Stimulated activated naive CD4-positive, alpha-beta T cell treated with Interleukin-2 at 50 U/mL for 16 hours (primary cell): ENCODE data around the gene ISOC2.
"Not testable (repeated sequence)": the region's sequence is repeated elsewhere in the genome, so short reads cannot be mapped to it uniquely, and the experiment has no call there.

Experiments
- DNase-seq: peaks from one replicate; lab custom pipeline; 2025; lab: John Stamatoyannopoulos, UW

The ISOC2 gene

DNA sequence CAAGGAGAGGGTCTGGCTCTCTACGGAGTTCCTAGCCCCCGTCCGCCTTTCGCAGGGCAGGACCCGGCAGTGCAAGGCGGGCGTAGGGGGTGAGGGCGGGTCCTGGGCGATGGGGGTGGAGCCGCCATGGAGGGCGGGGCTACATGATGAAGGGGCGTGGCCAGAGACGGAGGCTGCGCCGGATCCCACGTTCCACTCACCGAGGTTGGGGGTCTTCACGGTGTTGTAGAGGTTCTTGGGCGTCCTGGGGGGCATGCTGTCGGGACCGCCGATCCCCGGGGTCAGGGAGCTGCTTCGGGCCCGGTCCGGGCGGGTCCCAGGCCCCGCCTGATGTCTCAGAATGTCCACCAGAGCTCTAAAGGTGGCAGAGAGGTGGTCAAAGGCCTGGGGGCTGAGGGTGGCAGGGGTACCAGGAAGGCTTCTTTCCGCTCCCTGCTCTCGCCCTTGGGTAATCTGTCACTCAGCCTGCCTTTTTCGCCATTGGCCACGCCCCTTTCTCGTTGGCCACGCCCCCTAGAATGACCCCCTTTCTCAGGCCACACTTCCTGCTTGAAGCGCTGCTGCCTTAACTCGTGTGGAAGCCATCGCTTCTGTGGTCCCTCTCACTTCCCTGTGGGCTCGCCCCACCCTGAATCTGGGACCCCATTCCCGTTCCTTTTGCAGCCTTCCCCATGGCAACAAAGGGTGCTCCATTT lies 20.9 kb downstream of the ISOC2 start:
- DNase-seq = no peak

DNA sequence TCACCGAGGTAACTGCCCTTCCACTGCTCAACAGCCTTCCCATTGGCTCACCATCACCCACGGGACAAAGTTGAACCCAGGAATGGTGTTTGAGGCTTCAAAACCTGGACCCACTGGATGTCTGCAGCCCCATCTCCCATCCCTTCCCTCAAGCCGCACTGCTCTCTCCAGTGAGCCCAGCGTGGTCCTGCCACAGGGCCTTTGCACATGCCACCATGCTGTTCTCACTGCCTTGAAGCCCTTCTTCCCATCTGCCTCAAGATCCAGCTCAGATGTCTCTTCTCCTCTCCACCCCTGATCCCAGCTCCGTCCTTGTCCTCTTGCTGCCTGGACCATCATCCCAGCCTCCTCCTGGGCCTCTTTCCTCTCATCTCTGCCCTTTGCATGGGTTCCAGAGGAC lies 22.4 kb downstream of the ISOC2 start:
- no peak for DNase-seq

DNA sequence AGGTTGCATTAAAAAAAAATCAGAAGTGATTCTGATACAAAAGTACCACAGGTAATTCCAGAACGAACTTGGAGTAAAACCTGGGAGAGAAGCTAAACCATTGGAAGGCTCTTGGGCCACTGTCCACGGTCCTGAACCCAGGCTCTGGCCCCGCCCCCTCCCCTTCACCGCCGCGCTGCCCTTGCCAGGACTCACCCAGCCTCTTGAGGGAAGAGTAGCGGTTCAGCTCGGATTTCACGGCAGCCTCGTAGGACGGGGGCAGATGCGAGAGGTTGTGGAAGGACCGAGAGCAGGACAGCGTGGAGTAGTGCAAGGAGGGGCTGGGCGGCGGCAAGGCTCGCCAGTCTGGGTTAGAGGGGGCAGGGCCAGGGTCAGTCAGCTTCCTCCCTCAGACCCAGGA lies 24.0 kb downstream of the ISOC2 start:
- no peak for DNase-seq

DNA sequence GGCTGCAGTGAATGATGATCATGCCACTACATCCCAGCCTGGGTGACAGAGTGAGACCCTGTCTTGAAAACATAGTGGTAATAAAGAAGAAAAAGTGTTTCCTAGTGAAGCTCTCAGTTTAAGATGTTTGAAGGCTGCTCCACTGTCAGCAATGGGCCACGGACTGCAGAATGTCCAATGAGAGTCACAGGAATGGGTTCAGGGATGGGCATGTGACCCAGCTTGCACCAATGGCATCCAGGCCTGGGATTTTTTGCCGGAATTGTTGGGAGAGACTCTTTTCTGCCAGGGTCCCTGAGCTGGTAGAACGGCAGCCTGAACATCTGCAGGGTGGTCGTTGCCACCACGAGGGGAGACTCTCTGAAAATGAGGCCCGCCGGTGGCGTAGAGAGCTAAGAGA lies 24.6 kb downstream of the ISOC2 start:
- no peak for DNase-seq

DNA sequence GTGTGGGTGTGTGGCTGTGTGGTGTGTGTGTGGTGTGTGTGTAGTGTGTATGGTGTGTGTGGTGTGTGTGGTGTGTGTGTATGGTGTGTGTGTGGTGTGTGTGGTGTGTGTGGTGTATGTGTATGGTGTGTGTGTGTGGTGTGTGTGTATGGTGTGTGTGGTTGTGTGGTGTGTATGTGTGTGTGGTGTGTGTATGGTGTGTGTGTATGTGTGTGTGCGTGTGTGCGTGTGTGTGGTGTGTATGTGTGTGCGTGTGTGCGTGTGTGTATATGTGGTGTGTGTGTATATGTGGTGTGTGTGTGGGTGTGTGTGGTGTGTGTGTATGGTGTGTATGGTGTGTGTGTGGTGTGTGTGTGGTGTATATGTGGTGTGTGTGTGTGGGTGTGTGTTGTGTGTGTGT lies 26.4 kb downstream of the ISOC2 start:
- DNase-seq = no peak

DNA sequence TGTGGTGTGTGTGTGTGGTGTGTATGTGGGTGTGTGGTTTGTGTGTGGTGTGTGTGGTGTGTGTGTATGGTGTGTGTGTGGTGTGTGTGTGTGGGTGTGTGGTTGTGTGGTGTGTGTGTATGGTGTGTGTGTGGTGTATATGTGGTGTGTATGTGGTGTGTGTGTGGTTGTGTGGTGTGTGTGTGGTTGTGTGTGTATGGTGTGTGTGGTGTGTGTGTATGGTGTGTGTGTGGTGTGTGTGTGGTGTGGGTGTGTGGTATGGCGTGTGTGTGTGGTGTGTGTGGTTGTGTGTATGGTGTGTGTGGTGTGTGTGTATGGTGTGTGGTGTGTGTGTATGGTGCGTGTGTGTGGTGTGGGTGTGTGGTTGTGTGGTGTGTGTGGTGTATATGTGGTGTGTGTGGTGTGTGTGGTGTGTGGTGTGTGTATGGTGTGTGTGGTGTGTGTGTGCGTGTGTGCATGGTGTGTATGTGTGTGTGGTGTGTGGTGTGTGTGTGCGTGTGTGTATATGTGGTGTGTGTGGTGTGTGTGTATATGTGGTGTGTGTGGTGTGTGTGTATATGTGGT lies 27.0 kb downstream of the ISOC2 start:
- no peak for DNase-seq

DNA sequence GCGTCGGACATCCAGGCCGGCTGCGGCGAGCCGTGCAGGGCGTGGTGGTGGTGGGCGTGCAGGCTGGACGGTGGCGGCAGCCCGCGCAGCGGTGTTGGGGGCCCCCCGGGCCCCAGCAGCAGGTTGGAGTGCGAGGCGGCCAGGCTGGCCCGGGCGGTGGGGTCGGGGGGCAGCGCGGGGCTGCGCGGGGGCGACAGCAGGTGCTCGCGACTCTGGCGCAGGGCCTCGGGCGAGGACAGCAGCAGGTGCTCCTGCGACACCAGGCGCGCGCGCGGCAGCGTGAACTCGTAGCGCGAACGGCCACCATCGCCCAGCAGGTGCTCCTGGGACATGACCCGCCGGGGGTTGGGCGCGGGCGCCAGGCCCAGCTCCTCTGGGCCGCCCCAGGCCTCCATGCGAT lies 28.1 kb downstream of the ISOC2 start:
- no peak for DNase-seq

DNA sequence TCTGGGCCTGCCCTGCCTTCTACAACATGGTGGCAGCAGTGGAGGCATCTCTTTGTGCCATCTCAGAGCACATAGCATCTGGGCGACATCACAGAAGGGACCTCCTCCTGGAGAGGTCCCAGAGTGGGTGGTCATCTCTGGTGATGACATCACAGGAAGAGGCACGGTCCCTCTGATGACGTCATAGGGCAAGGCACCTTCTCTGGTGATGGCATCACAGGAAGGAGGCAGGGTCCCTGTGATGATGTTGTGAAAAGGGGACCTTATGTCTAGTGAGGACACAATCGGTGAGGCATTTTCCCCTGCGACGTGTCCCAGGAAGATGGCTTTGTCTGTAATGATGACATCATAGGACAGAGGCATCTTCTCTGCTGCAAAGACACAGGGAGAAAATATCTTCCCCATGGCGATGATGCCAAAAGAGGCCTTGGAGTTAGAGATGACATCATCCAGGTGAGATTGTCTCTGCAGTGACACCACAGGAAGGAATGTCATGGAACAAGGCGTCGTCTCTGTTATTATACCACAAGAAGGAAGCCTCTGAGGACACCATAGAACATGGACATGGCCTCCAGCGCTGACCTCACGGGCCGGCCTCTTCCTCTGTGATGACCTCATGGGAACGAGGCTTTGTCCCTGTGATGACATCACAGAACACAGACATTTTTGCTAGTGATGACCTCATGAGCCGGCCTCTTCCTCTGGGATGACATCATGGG lies 29.0 kb downstream of the ISOC2 start:
- no peak for DNase-seq

DNA sequence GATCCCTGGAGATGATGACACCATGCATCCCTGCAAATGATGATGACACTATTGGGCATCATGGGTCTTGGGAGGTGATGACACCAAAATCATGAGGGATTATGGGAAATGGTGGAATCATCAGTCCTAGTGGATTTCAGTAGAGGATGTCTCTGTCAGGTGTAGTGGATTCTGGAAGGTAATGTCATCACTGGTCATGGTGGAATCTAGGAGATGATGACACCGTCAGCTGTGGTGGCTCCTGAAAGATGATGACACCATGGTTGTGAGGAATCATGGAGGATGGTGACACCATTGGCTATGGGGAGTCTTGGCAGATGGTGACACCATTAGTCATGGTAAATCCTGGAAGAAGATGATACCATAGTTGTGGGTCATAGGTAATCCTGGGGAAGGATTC lies 30.3 kb downstream of the ISOC2 start:
- DNase-seq = no peak

DNA sequence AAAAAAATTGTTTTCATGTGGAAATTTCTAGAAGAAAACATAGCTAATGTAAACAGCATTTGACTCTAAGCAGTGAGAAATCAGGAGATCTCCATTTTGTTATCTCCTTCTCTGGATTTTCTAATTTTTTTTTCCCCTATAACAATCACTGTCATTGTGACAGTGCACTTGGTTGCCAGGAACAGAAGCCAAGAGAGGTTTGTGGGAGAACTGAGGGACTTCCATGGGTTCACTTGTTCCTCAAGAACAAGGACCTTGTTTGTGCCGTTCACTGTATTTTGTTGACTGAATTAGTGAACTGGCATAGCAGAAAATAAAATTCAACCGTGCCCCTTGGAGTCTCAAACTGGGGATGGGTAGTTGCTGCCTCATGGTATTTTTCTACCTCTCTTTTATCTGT lies 35.4 kb downstream of the ISOC2 start:
- no peak for DNase-seq

DNA sequence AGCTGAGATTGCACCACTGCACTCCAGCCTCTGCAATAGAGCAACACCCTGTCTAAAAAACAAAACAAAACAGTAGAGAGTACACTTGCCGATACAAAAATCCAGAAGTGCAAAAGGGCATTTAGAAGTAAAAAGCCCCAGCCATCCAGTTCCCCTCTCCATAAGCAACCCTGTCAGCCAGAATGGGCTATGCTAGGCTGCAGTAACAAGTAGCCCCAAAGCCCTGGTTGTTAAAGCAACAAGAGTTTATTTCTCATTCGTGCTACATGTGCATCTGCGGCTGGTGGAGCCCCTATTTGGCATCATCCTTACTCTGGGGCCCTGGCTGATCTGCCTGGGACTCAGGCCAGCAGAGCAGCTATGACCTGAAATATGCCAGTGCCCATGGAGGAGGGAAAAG lies 36.9 kb downstream of the ISOC2 start:
- no peak for DNase-seq

DNA sequence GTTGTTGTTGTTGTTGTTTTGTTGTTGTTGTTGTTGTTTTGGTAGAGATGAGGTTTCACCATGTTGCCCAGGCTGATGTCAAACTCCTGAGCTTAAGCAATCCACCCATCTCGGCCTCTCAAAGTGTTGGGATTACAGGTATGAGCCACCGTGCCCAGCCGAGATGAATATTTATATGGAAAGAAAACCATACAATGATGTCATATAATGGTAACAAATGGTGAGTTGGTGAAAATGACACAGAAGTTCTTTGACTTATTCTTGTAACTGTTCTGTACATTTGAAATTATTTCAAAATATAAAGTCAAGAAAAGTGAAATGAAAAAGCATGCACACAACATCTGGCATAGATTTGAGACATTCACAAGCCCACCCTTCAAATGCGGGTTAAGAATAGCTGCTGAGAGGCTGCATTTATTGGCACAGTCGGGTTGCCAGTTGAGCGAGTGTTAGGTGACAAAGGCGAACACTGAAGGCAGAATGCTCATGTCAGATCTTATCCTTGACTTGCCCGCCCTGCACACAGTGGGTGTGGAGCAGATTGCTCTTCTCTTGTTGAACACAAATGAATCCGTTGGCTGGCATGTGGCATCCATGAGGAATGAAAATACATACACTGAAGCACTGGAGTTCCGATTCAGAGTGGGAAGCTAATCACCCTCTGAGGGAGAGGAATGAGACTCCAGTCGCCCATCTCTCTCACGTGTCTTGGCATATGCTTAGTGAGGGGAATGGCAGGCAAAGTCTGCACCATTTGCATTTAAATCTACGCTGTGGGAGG lies 38.0 kb downstream of the ISOC2 start:
- DNase-seq = no peak

DNA sequence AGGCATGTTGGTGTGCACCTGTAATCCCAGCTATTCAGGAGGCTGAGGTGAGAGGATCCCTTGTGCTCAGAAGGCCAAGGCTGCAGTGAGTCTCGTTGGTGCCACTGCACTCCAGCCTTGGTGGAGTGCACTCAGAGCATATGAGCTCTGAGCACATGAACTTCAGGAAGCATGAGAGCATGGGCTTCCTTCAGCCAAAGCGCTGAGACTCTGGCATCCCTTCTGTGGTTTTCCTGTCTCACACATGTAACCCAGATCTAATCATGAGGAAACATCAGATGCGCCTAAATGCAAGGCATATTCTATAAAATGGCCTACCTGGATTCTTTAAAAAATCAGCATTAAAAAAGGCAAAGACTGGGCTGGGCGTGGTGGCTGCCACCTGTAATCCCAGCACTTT lies 40.2 kb downstream of the ISOC2 start:
- DNase-seq = not testable (repeated sequence)

DNA sequence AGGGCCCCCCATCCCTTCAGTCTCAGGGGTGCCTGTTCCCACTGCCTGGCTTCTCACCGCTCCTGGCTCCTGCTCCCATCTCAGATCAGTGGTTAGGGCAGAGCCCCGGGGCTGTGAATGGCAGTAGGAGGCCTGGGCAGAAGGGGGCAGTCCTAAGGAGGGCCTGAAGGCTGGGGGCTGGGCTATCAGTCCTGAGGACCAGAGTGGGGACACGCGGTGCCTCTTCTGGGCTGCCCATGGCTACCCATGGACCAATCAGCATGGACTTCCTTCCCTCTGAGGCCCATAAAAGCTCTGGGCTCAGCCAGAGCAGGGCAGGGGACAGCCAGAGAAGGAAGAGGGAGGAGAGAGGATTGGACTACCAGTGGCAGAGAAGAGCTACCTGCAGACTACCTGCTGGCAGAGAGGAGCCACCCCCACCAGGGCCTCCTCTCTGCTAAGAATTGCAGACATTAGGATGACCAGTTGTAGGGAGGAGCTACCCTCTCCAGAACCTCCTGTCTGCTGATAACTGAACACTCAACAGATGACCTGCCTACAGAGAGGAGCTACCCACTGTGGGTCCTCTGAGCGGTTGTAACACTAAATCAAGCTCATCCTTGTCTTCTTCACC lies 41.7 kb downstream of the ISOC2 start:
- DNase-seq = no peak

DNA sequence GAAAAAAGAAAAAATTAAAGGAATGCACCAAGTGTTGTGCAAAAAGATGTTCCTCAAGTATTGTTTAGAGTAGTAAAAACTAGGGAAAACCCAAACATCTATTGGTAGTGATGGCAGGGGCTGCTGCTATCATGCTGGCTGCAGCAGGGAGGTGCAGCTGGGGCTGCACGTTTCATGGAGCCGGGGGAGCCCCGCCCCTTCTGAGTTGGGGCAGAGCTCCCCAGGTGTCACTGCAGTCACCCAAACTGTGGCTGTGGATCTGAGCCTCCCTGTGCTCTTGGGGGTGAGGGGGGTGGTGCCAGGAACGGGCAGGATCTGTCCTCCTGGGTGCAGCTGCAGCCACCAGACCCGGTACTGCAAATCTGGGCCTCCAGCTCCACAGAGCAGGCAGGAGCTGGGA lies 42.3 kb downstream of the ISOC2 start:
- DNase-seq = no peak

DNA sequence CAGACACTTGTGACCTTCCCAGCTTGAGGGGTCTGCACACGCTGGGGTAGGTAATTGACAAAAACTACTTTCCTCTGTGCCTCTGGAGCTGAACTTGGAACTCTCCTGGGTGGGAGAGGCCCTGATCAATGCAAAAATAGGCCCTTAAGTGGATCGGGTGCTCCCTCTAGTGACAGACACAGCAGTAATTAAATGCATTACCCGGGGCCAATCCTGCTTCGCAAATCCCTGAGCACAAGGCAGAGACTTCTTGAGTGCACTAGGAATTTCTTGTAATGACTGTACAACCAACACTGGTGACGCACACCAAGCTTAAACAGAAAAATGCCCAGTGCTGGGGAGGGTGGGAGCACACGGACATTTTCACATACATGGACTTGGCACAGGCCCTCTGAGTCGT lies 43.3 kb downstream of the ISOC2 start:
- DNase-seq = peak; percentile 17

DNA sequence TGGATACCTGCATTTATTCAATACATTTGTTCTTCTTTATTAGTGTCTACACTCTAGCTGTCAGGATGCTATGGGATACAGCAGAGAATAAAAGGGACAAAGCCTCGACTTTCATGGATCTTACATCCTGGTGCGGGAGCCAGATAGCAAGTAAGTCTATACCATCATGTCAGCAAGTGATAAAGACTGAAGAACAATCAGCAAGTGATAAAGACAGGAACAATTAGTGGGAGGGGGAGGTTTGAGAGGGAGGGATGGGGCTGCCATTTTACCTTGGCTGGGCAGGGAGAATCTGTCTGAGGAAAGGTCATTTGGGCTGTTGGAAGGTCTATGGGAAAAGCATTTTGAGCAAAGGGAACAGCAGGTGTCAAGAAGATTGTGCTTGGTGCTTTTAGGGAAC lies 51.3 kb downstream of the ISOC2 start:
- no peak for DNase-seq

DNA sequence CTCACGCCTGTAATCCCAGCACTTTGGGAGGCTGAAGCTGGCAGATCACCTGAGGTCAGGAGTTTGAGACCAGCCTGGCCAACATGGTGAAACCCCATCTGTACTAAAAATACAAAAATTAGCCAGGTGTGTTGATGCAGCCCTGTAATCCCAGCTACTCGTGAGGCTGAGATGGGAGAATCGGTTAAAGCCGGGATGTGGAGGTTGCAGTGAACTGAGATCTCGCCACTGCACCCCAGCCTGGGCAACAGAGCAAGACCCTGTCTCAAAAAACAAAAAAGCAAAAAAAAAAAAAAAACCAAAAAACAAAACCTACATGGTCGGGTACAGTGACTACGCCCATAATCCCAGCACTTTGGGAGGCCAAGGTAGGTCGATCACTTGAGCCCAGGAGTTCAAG lies 52.3 kb downstream of the ISOC2 start:
- DNase-seq = not testable (repeated sequence)

DNA sequence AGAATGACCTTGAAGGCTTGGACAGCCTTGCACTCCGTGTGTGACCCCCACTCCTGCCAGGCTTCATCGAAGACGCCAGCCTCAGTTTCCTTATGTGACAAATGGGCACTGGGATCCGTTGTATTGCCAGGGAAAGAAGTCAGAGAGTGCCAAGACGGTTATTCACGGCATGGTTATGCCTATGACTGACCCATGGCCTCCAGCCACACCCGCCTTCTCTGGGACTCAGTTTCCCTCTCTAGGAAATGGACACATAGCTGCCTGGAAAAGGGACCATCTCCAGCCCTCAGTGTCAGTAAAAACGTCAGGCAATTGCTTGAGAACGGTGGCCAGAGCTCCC lies 52.9 kb downstream of the ISOC2 start:
- no peak for DNase-seq

DNA sequence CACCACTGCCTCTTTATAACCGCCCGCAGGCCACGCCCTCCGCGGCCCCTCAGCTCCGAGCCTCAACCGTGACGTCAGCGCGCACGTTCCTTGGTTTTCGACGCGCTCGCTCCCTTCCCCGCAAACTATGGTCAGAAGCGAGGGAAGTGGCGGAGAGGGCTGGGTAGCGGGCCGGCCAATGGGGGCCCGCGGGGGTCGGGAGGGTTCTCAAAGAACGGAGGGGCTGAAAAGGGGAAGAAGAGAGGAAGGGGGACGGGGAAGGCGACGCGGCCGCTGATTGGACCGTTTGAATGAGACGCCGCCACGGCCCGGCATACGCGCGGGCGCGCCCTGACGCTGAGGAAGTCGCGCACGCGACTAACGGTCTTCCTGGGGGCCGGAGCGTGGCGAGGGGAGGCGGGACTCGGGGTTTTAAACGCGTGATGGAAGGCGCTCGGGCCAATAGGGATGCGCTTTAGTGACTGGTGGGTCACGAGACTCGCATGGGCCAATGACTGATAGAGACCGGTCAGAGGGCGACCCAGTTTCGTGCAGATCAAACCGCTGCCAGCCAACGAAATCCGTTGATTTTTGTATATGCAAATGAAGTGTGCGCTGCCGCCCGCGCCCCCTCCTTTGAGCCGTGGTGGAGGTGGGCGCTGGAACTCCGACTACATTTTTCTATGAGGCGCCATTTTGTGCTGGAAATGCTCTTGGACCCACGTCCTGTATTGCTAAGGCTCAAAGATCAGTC lies 53.5 kb downstream of the ISOC2 start:
- peak; percentile 98 for DNase-seq

DNA sequence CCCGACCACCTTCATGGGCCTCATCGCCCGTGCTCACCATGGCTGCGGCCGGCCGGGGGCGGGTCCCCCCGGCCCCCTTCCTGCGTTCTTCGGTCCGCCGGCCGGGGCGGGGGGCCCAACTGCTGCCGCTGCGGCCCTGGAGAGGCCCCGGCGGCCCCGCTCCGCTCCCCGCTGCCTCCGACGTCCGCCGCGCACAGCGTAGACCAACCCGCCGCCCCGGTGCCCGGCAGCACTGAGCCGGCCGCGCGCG lies 54.0 kb downstream of the ISOC2 start, which contains the start of gene UBE2S:
TSS of gene UBE2S (minus strand) at position 239 of the 250 bp plus-strand sequence. CDS start at position 40, 199 bp downstream.
- DNase-seq = not testable (repeated sequence)
